ENCODE data around the gene KCP. TPM values are rescaled to one million over a fixed set of nuclear protein-coding genes. Genes with fewer than 3 reads are reported as not detected.

KCP gene
- total RNA-seq, result 1 to 10 TPM in 1 of 5 donors, under 1 TPM in 1, not detected in 3; 0.73 to 2.3 TPM
- 1 to 10 TPM in 1 of 3 donors, not detected in 2; 1.6 TPM for polyA plus RNA-seq
- long read RNA-seq, donor 1, result 0 reads
- long read RNA-seq, donor 2, result 0 reads
- long read RNA-seq, donor 3, result 0 reads
- long read RNA-seq, donor 4, result 0 reads
- long read RNA-seq, donor 5, result 0 reads
- long read RNA-seq, donor 6, result 0 reads
- long read RNA-seq, donor 7, result 0 reads
- long read RNA-seq, donor 8, result 0 reads
- long read RNA-seq, donor 9, partial matches to known transcripts, result 289 of 289 reads
- long read RNA-seq, donor 9, other reads (novel, unspliced or antisense), result 0 of 289 reads
- long read RNA-seq, donor 10, result 0 reads

GRCh38 chr7:128910569-128910945 lies at the start of gene KCP:
Gene KCP, minus strand, starts transcription at chr7:128910709. Its CDS starts 33 bp downstream, at chr7:128910676.
- 19 to 54% (median 23%) methylated on average over 11 to 34 of the region's 34 CpGs for WGBS, 5 donors
- peaks cover 19 to 37% (median 25%) of the 10 kb centered on the region in 4 donors for H3K4me1 ChIP-seq
- peak within 1 kb of the TSS; percentile 21 to 43 (median 27) for H3K4me3 ChIP-seq
- intact Hi-C loops (cut with DNase I; ENCODE audit: low total_unique reads), result no loop called here
- H3K9me3 ChIP-seq, result no peaks in the 10 kb centered on the region
- peaks cover 0 to 85% (median 41%) of the 10 kb centered on the region in 3 donors for H3K27me3 ChIP-seq
- TF ChIP-seq POLR2AphosphoS5 (IDR thresholded peaks at IDR 0.05), result no peak
- peak in 1 of 2 donors; percentile 63 for DNase-seq
- no peaks in the 10 kb centered on the region for H3K36me3 ChIP-seq
- no peak within 1 kb of the TSS for H3K27ac ChIP-seq

DNA sequence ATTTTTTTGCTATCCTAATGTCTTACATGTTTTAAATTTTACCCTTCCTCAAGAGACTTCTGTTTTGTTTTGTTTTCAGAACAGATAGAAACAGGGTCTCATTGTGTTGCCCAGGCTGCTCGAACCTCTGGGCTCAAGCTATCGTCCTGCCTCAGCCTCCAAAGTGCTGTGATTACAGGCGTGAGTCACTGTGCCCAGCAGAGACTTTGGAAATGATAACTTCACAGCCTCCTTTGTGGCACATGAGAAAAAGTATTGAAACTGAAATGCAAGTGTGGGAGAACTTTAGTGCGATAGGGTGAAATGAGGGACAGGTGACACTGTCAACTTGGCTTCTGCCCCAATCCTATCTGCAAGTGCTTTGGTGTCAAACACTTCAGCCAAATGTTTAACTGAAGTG lies 48.8 kb upstream of the KCP start:
- no peak for DNase-seq
- TF ChIP-seq, protein P1, sequence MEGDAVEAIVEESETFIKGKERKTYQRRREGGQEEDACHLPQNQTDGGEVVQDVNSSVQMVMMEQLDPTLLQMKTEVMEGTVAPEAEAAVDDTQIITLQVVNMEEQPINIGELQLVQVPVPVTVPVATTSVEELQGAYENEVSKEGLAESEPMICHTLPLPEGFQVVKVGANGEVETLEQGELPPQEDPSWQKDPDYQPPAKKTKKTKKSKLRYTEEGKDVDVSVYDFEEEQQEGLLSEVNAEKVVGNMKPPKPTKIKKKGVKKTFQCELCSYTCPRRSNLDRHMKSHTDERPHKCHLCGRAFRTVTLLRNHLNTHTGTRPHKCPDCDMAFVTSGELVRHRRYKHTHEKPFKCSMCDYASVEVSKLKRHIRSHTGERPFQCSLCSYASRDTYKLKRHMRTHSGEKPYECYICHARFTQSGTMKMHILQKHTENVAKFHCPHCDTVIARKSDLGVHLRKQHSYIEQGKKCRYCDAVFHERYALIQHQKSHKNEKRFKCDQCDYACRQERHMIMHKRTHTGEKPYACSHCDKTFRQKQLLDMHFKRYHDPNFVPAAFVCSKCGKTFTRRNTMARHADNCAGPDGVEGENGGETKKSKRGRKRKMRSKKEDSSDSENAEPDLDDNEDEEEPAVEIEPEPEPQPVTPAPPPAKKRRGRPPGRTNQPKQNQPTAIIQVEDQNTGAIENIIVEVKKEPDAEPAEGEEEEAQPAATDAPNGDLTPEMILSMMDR (IDR thresholded peaks at IDR 0.05), result no peak
- Histone ChIP-seq H3K4me1 (no peaks in the 10 kb centered on the region), H3K27me3 (no peaks in the 10 kb centered on the region), H3K27ac (no peak overlapping the region), H3K36me3 (peaks cover 49 to 95% (median 92%) of the 10 kb centered on the region in 4 donors), H3K9me3 (no peaks in the 10 kb centered on the region), H3K4me3 (no peak overlapping the region)
- WGBS, 5 donors, result 90 to 97% (median 93%) methylated on average over 4 of the region's 4 CpGs
- intact Hi-C loops (cut with DNase I; ENCODE audit: low total_unique reads), result no loop called here

- TF ChIP-seq, protein P1 (IDR thresholded peaks at IDR 0.05), result no peak
- TF ChIP-seq POLR2A (IDR thresholded peaks at IDR 0.05), result no peak
- TF ChIP-seq POLR2AphosphoS5 (IDR thresholded peaks at IDR 0.05), result no peak
- no peak for TF ChIP-seq EP300 (IDR thresholded peaks at IDR 0.05)
Measured at GRCh38 chr7:128955981-128956380, 45.5 kb upstream of the KCP start.

GRCh38 chr7:128954830-128955802 lies 44.6 kb upstream of the KCP start:
- 66 to 75% (median 71%) methylated on average over 15 of the region's 15 CpGs for WGBS, 5 donors
- H3K27ac ChIP-seq, result peak overlapping the region in 1 of 5 donors; percentile 22
- TF ChIP-seq POLR2AphosphoS5 (IDR thresholded peaks at IDR 0.05) (no peak), EP300 (IDR thresholded peaks at IDR 0.05) (no peak)
- no peaks in the 10 kb centered on the region for H3K27me3 ChIP-seq
- DNase-seq, result no peak
- peaks cover 48 to 95% (median 90%) of the 10 kb centered on the region in 4 donors for H3K36me3 ChIP-seq
- intact Hi-C loops (cut with DNase I; ENCODE audit: low total_unique reads), result no loop called here
- H3K9me3 ChIP-seq, result no peaks in the 10 kb centered on the region
- H3K4me1 ChIP-seq, result no peaks in the 10 kb centered on the region
- H3K4me3 ChIP-seq, result no peak overlapping the region

More at GRCh38 chr7:128955981-128956380, 45.5 kb upstream of the KCP start:
- H3K36me3 ChIP-seq, result peaks cover 46 to 97% (median 95%) of the 10 kb centered on the region in 4 donors
- no peaks in the 10 kb centered on the region for H3K27me3 ChIP-seq
- H3K4me3 ChIP-seq, result no peak overlapping the region
- H3K4me1 ChIP-seq, result no peaks in the 10 kb centered on the region
- H3K9me3 ChIP-seq, result no peaks in the 10 kb centered on the region
- DNase-seq, result no peak
- no peak overlapping the region for H3K27ac ChIP-seq
- intact Hi-C loops (cut with DNase I; ENCODE audit: low total_unique reads), result no loop called here

- Histone ChIP-seq H3K36me3 (peaks cover 41 to 86% (median 84%) of the 10 kb centered on the region in 4 donors), H3K27me3 (no peaks in the 10 kb centered on the region), H3K4me1 (no peaks in the 10 kb centered on the region), H3K9me3 (no peaks in the 10 kb centered on the region), H3K27ac (no peak overlapping the region), H3K4me3 (no peak overlapping the region)
- WGBS, 5 donors, result 86 to 96% (median 90%) methylated on average over 2 of the region's 2 CpGs
- TF ChIP-seq EP300 (IDR thresholded peaks at IDR 0.05), result no peak
- TF ChIP-seq POLR2A (IDR thresholded peaks at IDR 0.05), result no peak
- TF ChIP-seq, protein P1 (IDR thresholded peaks at IDR 0.05), result no peak
- no peak for DNase-seq
- intact Hi-C loops (cut with DNase I; ENCODE audit: low total_unique reads), result no loop called here
Measured at GRCh38 chr7:128954150-128954549, 43.6 kb upstream of the KCP start.

Data from stomach (tissue), 19 donors.